DND-41 (cell line): ENCODE data around the gene BORCS6.

Experiments
- CTCF ChIP-seq: IDR thresholded peaks from 2 replicates; pipeline ENCODE4 v1.5.1; 2012; ENCODE audit warnings: borderline replicate concordance, low read length, moderate library complexity, mild to moderate bottlenecking; ENCODE audit not compliant: poor library complexity, severe bottlenecking; ENCODE audit errors: extremely low read depth
- EZH2 ChIP-seq: IDR thresholded peaks from 3 replicates; pipeline ENCODE4 v1.6.1; 2012; ENCODE audit warnings: borderline replicate concordance, low read depth, mild to moderate bottlenecking, moderate library complexity, low read length, inconsistent platforms; ENCODE audit not compliant: severe bottlenecking

GRCh38 chr17:8152112-8152775, 37.7 kb downstream of the BORCS6 start, which contains the start of gene PER1:
- TF ChIP-seq CTCF (no peak), EZH2 (no peak)
